Measurements from ENCODE around the gene PLK1. TPM values are rescaled to one million over a fixed set of nuclear protein-coding genes. Genes with fewer than 3 reads are reported as not detected.
A peak's percentile ranks its signal among the peaks of the same experiment; 100 is the strongest.

The PLK1 gene
- total RNA-seq, 1 donor, result 24.6 TPM

DNA sequence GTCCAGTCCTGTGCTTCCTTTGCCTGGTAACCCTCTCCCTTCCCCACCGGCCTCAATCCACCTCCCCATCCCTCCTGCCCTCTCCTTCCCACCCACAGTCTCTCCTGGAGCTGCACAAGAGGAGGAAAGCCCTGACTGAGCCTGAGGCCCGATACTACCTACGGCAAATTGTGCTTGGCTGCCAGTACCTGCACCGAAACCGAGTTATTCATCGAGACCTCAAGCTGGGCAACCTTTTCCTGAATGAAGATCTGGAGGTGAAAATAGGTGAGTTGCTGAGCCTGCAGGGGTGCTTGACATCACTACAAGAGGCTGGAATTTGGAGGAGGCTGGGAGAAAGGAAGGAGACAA, 1.3 kb downstream of the PLK1 start:
- TF ChIP-seq, protein P1, sequence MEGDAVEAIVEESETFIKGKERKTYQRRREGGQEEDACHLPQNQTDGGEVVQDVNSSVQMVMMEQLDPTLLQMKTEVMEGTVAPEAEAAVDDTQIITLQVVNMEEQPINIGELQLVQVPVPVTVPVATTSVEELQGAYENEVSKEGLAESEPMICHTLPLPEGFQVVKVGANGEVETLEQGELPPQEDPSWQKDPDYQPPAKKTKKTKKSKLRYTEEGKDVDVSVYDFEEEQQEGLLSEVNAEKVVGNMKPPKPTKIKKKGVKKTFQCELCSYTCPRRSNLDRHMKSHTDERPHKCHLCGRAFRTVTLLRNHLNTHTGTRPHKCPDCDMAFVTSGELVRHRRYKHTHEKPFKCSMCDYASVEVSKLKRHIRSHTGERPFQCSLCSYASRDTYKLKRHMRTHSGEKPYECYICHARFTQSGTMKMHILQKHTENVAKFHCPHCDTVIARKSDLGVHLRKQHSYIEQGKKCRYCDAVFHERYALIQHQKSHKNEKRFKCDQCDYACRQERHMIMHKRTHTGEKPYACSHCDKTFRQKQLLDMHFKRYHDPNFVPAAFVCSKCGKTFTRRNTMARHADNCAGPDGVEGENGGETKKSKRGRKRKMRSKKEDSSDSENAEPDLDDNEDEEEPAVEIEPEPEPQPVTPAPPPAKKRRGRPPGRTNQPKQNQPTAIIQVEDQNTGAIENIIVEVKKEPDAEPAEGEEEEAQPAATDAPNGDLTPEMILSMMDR (IDR thresholded peaks at IDR 0.05; ENCODE audit: insufficient read depth, low read depth, low read length), result no peak
- H3K4me3 ChIP-seq (ENCODE audit: low read depth, low read length), result peak overlapping the region; percentile 75
- DNase-seq (ENCODE audit: low read depth), result no peak

DNA sequence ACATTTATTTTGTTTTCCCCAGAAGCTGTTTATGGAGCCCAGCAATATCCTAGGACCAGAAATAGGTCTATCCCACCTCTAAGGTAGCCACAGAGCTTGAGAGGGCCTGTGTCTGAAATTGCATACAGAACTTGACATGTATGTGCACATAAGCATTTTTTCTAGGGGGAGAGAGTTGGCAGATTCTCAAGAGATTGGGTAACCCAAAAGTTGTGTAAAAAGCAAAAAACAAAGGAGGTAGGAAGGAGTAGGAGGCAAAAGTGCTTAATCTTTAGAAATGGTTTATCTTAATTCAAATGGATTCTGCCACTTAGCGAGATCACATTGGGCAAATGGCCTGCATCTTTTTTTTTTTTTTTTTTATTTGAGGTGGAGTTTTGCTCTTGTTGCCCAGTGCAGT, 3.5 kb downstream of the PLK1 start:
- TF ChIP-seq, protein P1 (IDR thresholded peaks at IDR 0.05; ENCODE audit: insufficient read depth, low read depth, low read length), result no peak
- H3K4me3 ChIP-seq (ENCODE audit: low read depth, low read length), result no peak overlapping the region
- DNase-seq (ENCODE audit: low read depth), result peak; percentile 67

DNA sequence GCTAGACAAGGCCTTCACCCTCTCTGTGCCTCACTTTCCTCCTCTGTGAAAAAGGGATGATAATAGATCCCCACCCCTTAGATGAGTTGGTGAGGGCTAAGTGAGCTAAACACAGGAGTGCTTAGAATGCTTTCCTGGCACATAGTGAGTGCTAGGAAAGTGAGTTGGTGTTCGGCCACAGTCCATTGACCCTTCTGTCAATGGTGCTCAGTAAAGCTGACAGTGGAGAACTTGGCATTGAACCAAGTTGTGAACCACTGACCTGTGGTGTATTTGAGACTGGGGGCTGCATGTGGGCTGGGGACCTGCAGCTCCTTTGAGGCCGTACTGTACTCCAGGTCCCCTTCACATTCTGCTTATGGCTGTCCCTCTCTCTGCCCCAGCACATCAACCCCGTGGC, 4.8 kb downstream of the PLK1 start:
- no peak overlapping the region for H3K4me3 ChIP-seq (ENCODE audit: low read depth, low read length)
- TF ChIP-seq, protein P1 (IDR thresholded peaks at IDR 0.05; ENCODE audit: insufficient read depth, low read depth, low read length), result no peak
- no peak for DNase-seq (ENCODE audit: low read depth)

DNA sequence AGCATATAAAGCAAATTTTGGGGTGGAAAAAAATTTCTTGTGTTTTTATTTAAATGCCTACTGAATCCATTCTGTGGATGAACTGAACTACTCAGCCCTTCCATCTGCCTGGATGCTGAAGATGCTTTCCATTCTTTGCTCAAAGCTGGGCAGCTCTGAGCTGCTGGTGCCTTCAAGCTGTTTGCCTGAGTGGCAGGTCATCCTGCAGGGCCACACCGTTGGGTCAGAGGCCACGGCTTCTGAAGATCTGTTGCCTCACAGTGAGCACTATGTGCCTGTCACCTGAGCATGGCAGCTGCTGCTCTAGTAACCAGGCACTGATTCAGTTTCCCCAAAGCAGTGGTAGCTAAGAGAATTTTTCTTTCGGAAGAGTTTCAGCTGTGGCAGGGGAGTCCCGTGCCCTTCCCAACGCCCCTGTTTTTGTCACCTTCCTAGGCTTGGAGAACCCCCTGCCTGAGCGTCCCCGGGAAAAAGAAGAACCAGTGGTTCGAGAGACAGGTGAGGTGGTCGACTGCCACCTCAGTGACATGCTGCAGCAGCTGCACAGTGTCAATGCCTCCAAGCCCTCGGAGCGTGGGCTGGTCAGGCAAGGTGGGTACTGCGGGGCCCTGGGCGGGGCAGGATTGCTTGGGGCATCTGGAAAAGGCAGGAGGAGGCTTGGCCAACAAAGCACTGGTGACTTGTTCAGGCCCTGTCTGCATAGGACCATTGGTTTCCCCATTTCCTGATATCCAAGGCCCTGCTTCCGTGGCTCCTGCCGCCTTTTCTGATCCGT, 8.5 kb downstream of the PLK1 start:
- TF ChIP-seq, protein P1 (IDR thresholded peaks at IDR 0.05; ENCODE audit: insufficient read depth, low read depth, low read length), result no peak
- no peak for DNase-seq (ENCODE audit: low read depth)
- no peak overlapping the region for H3K4me3 ChIP-seq (ENCODE audit: low read depth, low read length)

DNA sequence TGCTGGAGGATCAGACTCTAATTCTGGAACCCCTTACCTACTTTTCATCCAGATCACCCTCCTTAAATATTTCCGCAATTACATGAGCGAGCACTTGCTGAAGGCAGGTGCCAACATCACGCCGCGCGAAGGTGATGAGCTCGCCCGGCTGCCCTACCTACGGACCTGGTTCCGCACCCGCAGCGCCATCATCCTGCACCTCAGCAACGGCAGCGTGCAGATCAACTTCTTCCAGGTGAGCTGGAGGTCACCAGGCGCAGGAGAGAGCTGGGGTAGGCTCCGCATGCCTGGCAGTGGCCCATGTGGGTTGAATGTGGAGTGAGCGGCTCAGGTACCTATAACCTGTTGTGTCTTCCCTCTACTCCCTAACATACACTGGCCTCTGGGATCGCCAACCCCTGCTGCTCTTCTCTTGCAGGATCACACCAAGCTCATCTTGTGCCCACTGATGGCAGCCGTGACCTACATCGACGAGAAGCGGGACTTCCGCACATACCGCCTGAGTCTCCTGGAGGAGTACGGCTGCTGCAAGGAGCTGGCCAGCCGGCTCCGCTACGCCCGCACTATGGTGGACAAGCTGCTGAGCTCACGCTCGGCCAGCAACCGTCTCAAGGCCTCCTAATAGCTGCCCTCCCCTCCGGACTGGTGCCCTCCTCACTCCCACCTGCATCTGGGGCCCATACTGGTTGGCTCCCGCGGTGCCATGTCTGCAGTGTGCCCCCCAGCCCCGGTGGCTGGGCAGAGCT, 10.9 kb downstream of the PLK1 start:
- TF ChIP-seq, protein P1 (IDR thresholded peaks at IDR 0.05; ENCODE audit: insufficient read depth, low read depth, low read length), result no peak
- H3K4me3 ChIP-seq (ENCODE audit: low read depth, low read length), result no peak overlapping the region
- no peak for DNase-seq (ENCODE audit: low read depth)

DNA sequence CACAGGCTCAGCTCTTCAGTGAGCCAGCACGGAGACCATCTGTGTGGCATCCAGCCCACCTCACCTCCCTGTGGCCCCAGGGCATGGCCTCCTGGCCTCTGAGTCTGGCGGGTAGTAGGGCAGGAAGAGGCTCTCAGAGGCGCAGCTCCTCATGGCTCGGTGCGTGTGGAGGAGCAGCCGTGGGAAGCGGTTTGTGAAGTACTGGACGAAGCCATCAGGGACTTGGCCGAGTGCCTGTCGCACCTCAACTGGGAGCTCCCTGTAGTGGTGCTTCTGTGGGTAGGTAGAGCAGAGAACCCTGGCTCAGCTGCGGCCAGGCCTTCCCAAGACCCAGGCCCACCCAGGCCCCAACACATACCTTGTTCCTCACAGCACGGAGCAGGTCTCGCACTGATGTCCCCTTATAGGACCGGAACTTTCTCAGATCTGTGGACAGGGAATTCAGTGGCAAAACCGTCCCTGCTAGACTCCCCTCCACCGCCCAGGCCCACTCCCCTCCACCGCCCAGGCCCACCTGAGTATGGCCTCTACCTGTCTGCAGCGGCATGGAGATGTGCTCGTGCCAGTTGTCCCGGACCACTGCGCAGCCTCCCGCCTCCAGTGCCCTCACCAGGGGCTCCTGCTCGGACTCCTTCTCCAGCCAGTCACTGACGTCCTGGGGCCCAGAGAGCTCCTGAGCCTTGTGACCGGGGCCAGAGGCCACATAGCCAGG, 12.2 kb downstream of the PLK1 start:
- TF ChIP-seq, protein P1 (IDR thresholded peaks at IDR 0.05; ENCODE audit: insufficient read depth, low read depth, low read length), result no peak
- no peak for DNase-seq (ENCODE audit: low read depth)
- no peak overlapping the region for H3K4me3 ChIP-seq (ENCODE audit: low read depth, low read length)
